ENCODE data around the gene FAM98C.

FAM98C gene

DNA sequence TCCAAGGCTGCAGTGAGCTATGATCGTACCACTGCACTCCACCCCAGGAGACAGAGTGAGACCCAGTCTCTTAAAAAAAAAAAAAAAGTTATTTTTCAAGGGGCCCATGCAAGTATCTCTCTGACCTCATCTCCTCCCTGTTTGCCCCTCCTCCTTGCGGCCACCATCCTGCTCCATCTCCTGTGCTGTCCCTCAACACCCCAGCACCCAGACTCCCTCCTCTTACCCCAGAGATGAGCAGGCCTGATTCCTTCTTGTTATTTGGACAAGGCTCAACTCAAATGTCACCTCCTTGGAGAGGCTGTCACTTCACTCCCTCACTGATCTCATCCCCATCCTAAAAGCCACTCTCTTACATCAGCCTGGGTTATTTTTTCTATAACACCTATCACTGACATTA, 35.0 kb downstream of the FAM98C start:
- H3K9me3 ChIP-seq (ENCODE audit: insufficient read depth, low read length): no peaks in the 10 kb centered on the region
- TF ChIP-seq EZH2phosphoT487 (IDR thresholded peaks at IDR 0.05; ENCODE audit: low read depth): no peak
- TF ChIP-seq, protein P1, sequence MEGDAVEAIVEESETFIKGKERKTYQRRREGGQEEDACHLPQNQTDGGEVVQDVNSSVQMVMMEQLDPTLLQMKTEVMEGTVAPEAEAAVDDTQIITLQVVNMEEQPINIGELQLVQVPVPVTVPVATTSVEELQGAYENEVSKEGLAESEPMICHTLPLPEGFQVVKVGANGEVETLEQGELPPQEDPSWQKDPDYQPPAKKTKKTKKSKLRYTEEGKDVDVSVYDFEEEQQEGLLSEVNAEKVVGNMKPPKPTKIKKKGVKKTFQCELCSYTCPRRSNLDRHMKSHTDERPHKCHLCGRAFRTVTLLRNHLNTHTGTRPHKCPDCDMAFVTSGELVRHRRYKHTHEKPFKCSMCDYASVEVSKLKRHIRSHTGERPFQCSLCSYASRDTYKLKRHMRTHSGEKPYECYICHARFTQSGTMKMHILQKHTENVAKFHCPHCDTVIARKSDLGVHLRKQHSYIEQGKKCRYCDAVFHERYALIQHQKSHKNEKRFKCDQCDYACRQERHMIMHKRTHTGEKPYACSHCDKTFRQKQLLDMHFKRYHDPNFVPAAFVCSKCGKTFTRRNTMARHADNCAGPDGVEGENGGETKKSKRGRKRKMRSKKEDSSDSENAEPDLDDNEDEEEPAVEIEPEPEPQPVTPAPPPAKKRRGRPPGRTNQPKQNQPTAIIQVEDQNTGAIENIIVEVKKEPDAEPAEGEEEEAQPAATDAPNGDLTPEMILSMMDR (IDR thresholded peaks at IDR 0.05; ENCODE audit: low read depth, low read length): no peak

DNA sequence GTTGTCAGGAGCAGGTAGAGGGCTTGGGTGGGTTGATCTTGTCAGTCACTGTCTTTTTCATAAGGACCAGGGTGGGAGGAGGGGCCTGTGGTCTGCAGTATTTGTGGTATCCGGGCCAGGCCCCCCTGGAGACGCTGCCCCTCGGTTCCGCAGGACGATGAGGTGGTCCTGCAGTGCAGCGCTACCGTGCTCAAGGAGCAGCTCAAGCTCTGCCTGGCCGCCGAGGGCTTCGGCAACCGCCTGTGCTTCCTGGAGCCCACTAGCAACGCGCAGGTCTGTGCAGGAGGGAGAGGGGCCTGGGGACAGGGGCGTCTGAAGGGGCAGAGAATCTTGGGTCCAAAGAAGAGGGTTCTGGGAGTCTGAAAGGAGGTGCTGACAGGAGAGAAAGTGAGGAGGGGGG, 37.7 kb downstream of the FAM98C start:
- Histone ChIP-seq H3K9ac (ENCODE audit: low read length) (no peak overlapping the region), H3K79me2 (ENCODE audit: low read length) (no peaks in the 10 kb centered on the region), H3K4me3 (ENCODE audit: low read length) (no peak overlapping the region), H3K4me2 (ENCODE audit: low read length) (no peak overlapping the region), H3K4me1 (ENCODE audit: low read length) (peaks cover 22% of the 10 kb centered on the region), H3K27ac (ENCODE audit: low read length) (no peak overlapping the region), H4K20me1 (ENCODE audit: insufficient read depth, low read length) (no peaks in the 10 kb centered on the region), H3K9me3 (ENCODE audit: insufficient read depth, low read length) (no peaks in the 10 kb centered on the region), H2AFZ (ENCODE audit: low read depth, low read length) (no peak overlapping the region), H3K36me3 (replicated peaks; ENCODE audit: low read depth, low read length) (no peaks in the 10 kb centered on the region), H3K27me3 (ENCODE audit: low read depth, low read length) (no peaks in the 10 kb centered on the region)
- TF ChIP-seq, protein P1 (IDR thresholded peaks at IDR 0.05; ENCODE audit: low read depth, low read length): no peak
- no peak for TF ChIP-seq EZH2phosphoT487 (IDR thresholded peaks at IDR 0.05; ENCODE audit: low read depth)

More for the DNA sequence above, 35.0 kb downstream of the FAM98C start:
- Histone ChIP-seq H4K20me1 (ENCODE audit: insufficient read depth, low read length) (no peaks in the 10 kb centered on the region), H2AFZ (ENCODE audit: low read depth, low read length) (no peak overlapping the region), H3K79me2 (ENCODE audit: low read length) (no peaks in the 10 kb centered on the region), H3K27ac (ENCODE audit: low read length) (no peak overlapping the region), H3K27me3 (ENCODE audit: low read depth, low read length) (no peaks in the 10 kb centered on the region), H3K9ac (ENCODE audit: low read length) (no peak overlapping the region), H3K36me3 (replicated peaks; ENCODE audit: low read depth, low read length) (no peaks in the 10 kb centered on the region), H3K4me2 (ENCODE audit: low read length) (no peak overlapping the region), H3K4me3 (ENCODE audit: low read length) (no peak overlapping the region), H3K4me1 (ENCODE audit: low read length) (peaks cover 38% of the 10 kb centered on the region)

DNA sequence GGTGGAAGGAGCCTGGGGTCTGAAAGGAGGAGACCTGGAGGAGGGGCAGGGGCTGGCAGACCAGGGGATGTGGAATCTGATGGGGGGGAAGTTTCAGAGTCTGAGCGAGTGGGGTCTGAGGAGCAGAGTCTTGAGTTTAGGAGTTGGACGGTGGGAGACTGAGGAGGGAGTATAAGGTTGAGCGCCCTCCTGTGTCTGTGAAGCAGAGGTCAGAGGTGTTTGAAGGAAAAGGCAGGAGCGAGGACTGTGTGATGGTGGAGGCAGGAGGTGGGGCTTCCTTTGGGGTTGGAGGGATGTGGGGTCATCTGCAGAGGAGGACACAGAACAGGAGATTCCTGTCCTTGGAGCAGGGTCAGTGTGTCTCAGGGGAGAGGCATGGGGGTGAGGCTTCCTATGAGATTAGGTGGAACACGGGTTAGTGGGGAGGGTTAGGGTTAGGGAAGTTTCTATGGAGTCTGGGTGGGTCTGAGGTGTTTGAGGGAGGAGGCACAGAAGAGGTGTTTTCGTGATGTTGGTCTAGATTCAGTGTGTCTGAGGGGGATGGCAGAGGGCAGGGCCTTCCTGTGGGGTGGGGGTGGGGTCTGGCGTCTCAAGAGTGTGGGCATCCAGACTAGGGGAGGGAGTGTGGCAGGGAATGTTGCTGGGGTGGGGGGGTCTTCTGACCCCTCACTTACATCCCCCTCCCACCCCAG, 38.9 kb downstream of the FAM98C start:
- no peaks in the 10 kb centered on the region for H3K79me2 ChIP-seq (ENCODE audit: low read length)
- peak overlapping the region; percentile 2; the same call in 1 of the 2 replicates for H2AFZ ChIP-seq (ENCODE audit: low read depth, low read length)
- TF ChIP-seq EZH2phosphoT487 (IDR thresholded peaks at IDR 0.05; ENCODE audit: low read depth): no peak
- TF ChIP-seq, protein P1 (IDR thresholded peaks at IDR 0.05; ENCODE audit: low read depth, low read length): peak; percentile 73
- peaks cover 3% of the 10 kb centered on the region for H3K36me3 ChIP-seq (replicated peaks; ENCODE audit: low read depth, low read length)
- no peak overlapping the region for H3K4me3 ChIP-seq (ENCODE audit: low read length)
- no peak overlapping the region for H3K27ac ChIP-seq (ENCODE audit: low read length)
- H4K20me1 ChIP-seq (ENCODE audit: insufficient read depth, low read length): no peaks in the 10 kb centered on the region
- no peaks in the 10 kb centered on the region for H3K27me3 ChIP-seq (ENCODE audit: low read depth, low read length)
- no peaks in the 10 kb centered on the region for H3K9me3 ChIP-seq (ENCODE audit: insufficient read depth, low read length)
- H3K4me1 ChIP-seq (ENCODE audit: low read length): peaks cover 15% of the 10 kb centered on the region
- H3K4me2 ChIP-seq (ENCODE audit: low read length): peak overlapping the region; percentile 16
- H3K9ac ChIP-seq (ENCODE audit: low read length): peak overlapping the region; percentile 15; the same call in 1 of the 2 replicates

DNA sequence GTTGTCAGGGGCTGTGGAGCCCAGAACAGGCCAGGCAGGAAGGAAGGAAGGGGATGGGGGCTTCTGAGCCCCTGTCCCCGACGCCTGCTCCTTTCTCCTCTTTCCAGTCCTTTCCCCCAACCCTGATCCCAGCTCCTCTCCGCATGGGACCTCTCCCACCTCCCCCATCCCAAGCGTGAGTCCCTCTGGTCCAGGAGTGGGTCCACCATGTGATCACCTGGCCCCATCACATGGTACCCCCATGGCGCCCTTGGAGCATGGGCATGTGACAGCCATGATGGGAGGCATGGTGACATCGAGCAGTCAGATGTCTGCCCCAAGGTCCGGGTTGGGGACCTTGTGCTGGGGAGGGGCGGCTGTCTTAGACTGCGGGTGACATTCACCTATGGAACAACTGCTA, 39.8 kb downstream of the FAM98C start:
- no peak overlapping the region for H3K4me3 ChIP-seq (ENCODE audit: low read length)
- TF ChIP-seq EZH2phosphoT487 (IDR thresholded peaks at IDR 0.05; ENCODE audit: low read depth): no peak
- TF ChIP-seq, protein P1 (IDR thresholded peaks at IDR 0.05; ENCODE audit: low read depth, low read length): no peak
- peaks cover 3% of the 10 kb centered on the region for H3K36me3 ChIP-seq (replicated peaks; ENCODE audit: low read depth, low read length)
- H3K27ac ChIP-seq (ENCODE audit: low read length): no peak overlapping the region
- H2AFZ ChIP-seq (ENCODE audit: low read depth, low read length): no peak overlapping the region
- no peaks in the 10 kb centered on the region for H4K20me1 ChIP-seq (ENCODE audit: insufficient read depth, low read length)
- H3K4me1 ChIP-seq (ENCODE audit: low read length): peaks cover 14% of the 10 kb centered on the region
- H3K4me2 ChIP-seq (ENCODE audit: low read length): no peak overlapping the region
- no peaks in the 10 kb centered on the region for H3K79me2 ChIP-seq (ENCODE audit: low read length)
- no peaks in the 10 kb centered on the region for H3K9me3 ChIP-seq (ENCODE audit: insufficient read depth, low read length)
- no peak overlapping the region for H3K9ac ChIP-seq (ENCODE audit: low read length)
- no peaks in the 10 kb centered on the region for H3K27me3 ChIP-seq (ENCODE audit: low read depth, low read length)

Data from OCI-LY3 (cell line).